ENCODE results near the gene ABHD16B.

Gene ABHD16B

GRCh38 chr20:63842258-63842657 lies 19.0 kb upstream of the ABHD16B start:
- TF ChIP-seq CTCF (IDR thresholded peaks at IDR 0.05; ENCODE audit: low read depth, low read length), result no peak
- DNase-seq (ENCODE audit: low read depth in 2 of 2), result no peak
- H3K4me3 ChIP-seq (replicated peaks in 1 of 2; ENCODE audit: low read depth in 2 of 2, low read length in 2 of 2), result no peak overlapping the region

- H3K4me3 ChIP-seq (replicated peaks in 1 of 2; ENCODE audit: low read depth in 2 of 2, low read length in 2 of 2), result no peak overlapping the region
- DNase-seq (ENCODE audit: low read depth in 2 of 2), result no peak
- TF ChIP-seq CTCF (IDR thresholded peaks at IDR 0.05; ENCODE audit: low read depth, low read length), result no peak
Measured at GRCh38 chr20:63843222-63843621, 18.1 kb upstream of the ABHD16B start.

GRCh38 chr20:63843778-63844177 lies 17.5 kb upstream of the ABHD16B start:
- no peak for DNase-seq (ENCODE audit: low read depth in 2 of 2)
- no peak for TF ChIP-seq CTCF (IDR thresholded peaks at IDR 0.05; ENCODE audit: low read depth, low read length)
- no peak overlapping the region for H3K4me3 ChIP-seq (replicated peaks in 1 of 2; ENCODE audit: low read depth in 2 of 2, low read length in 2 of 2)

- no peak overlapping the region for H3K4me3 ChIP-seq (replicated peaks in 1 of 2; ENCODE audit: low read depth in 2 of 2, low read length in 2 of 2)
- no peak for DNase-seq (ENCODE audit: low read depth in 2 of 2)
- no peak for TF ChIP-seq CTCF (IDR thresholded peaks at IDR 0.05; ENCODE audit: low read depth, low read length)
Measured at GRCh38 chr20:63844511-63844991, 16.7 kb upstream of the ABHD16B start.

GRCh38 chr20:63846128-63846771 lies 15.0 kb upstream of the ABHD16B start:
- TF ChIP-seq CTCF (IDR thresholded peaks at IDR 0.05; ENCODE audit: low read depth, low read length), result no peak
- peak overlapping the region in 1 of 2 donors; percentile 3 for H3K4me3 ChIP-seq (replicated peaks in 1 of 2; ENCODE audit: low read depth in 2 of 2, low read length in 2 of 2)

GRCh38 chr20:63846888-63847236 lies 14.4 kb upstream of the ABHD16B start:
- no peak for TF ChIP-seq CTCF (IDR thresholded peaks at IDR 0.05; ENCODE audit: low read depth, low read length)
- no peak overlapping the region for H3K4me3 ChIP-seq (replicated peaks in 1 of 2; ENCODE audit: low read depth in 2 of 2, low read length in 2 of 2)
- no peak for DNase-seq (ENCODE audit: low read depth in 2 of 2)

More at GRCh38 chr20:63846128-63846771, 15.0 kb upstream of the ABHD16B start:
- peak in 1 of 2 donors; percentile 68 for DNase-seq (ENCODE audit: low read depth in 2 of 2)

All from cardiac fibroblast (primary cell).